HFFc6 (cell line): ENCODE data around the gene GMPPB. TPM values are rescaled to one million over a fixed set of nuclear protein-coding genes. Genes with fewer than 3 reads are reported as not detected.

ENCODE experiments used
- DNase-seq: peaks from one replicate; pipeline ENCODE4 v3.0.0-alpha.2; 2018
- H3K27ac Mint-ChIP-seq: 2 replicates; pipeline ENCODE4 v1.8.0; 2020; ENCODE audit warnings: mild to moderate bottlenecking, mixed read lengths
- H3K27me3 Mint-ChIP-seq: 2 replicates; pipeline ENCODE4 v1.8.0; 2021; ENCODE audit warnings: mild to moderate bottlenecking, moderate library complexity, mixed read lengths; ENCODE audit not compliant: insufficient read depth
- H3K36me3 Mint-ChIP-seq: 2 replicates; pipeline ENCODE4 v1.8.0; 2021; ENCODE audit warnings: low read depth, mixed read lengths
- H3K4me1 Mint-ChIP-seq: 2 replicates; pipeline ENCODE4 v1.8.0; 2020; ENCODE audit warnings: low read depth, mixed read lengths
- H3K4me3 Mint-ChIP-seq: 2 replicates; pipeline ENCODE4 v1.8.0; 2020; ENCODE audit warnings: mild to moderate bottlenecking, moderate library complexity, mixed read lengths
- H3K9me3 Mint-ChIP-seq: 2 replicates; pipeline ENCODE4 v1.8.0; 2020; ENCODE audit warnings: mild to moderate bottlenecking, mixed read lengths
- CTCF ChIP-seq: fragments of 200-600 bp; sonication (generic); IDR thresholded peaks from 2 replicates; pipeline ENCODE4 v1.5.0; 2021; ENCODE audit warnings: antibody characterized with exemption, mild to moderate bottlenecking
- total RNA-seq, 6 experiments: library from RNA; stranded (reverse); fragmentation: NEBNext Ultra II Directional; extraction: Animal tissue kit (Norgen Biotek cat#: 25700); gene quantifications; 2 replicates in 1 of 6; 3 replicates in 5 of 6; pipeline ENCODE4 v1.2.3, GENCODE V29; 2021

The GMPPB gene
- total RNA-seq, 6 experiments from 2014 or later = 30.5 to 39.4 (median 34.8) TPM

GRCh38 chr3:49683162-49683561, 40.6 kb downstream of the GMPPB start:
- no peak for DNase-seq
- Mint-ChIP-seq H3K9me3 (no peaks in the 10 kb centered on the region), H3K4me3 (no peak overlapping the region), H3K36me3 (peaks cover 8% of the 10 kb centered on the region), H3K27ac (no peak overlapping the region), H3K27me3 (peaks cover 2% of the 10 kb centered on the region), H3K4me1 (no peaks in the 10 kb centered on the region)
- TF ChIP-seq CTCF = no peak

- H3K36me3 Mint-ChIP-seq = peaks cover 14% of the 10 kb centered on the region
- no peaks in the 10 kb centered on the region for H3K4me1 Mint-ChIP-seq
- no peak overlapping the region for H3K4me3 Mint-ChIP-seq
- no peak for DNase-seq
- peaks cover 2% of the 10 kb centered on the region; the same call in 1 of the 2 replicates for H3K27me3 Mint-ChIP-seq
- no peaks in the 10 kb centered on the region for H3K9me3 Mint-ChIP-seq
- TF ChIP-seq CTCF = no peak
- H3K27ac Mint-ChIP-seq = no peak overlapping the region
Observed at GRCh38 chr3:49681543-49681942, 42.2 kb downstream of the GMPPB start.

- H3K36me3 Mint-ChIP-seq = peaks cover 16% of the 10 kb centered on the region
- peaks cover 2% of the 10 kb centered on the region; the same call in 1 of the 2 replicates for H3K27me3 Mint-ChIP-seq
- H3K27ac Mint-ChIP-seq = no peak overlapping the region
- no peak overlapping the region for H3K4me3 Mint-ChIP-seq
- no peaks in the 10 kb centered on the region for H3K4me1 Mint-ChIP-seq
- H3K9me3 Mint-ChIP-seq = no peaks in the 10 kb centered on the region
- DNase-seq = no peak
- TF ChIP-seq CTCF = no peak
Observed at GRCh38 chr3:49681232-49681522, 42.6 kb downstream of the GMPPB start.

- Mint-ChIP-seq H3K4me3 (no peak overlapping the region), H3K4me1 (no peaks in the 10 kb centered on the region; the same call in 1 of the 2 replicates), H3K9me3 (no peaks in the 10 kb centered on the region), H3K27ac (no peak overlapping the region), H3K27me3 (peaks cover 2% of the 10 kb centered on the region; the same call in 1 of the 2 replicates), H3K36me3 (peaks cover 16% of the 10 kb centered on the region)
- no peak for TF ChIP-seq CTCF
- DNase-seq = no peak
Observed at GRCh38 chr3:49680493-49681231, 43.1 kb downstream of the GMPPB start.

- peaks cover 2% of the 10 kb centered on the region; the same call in 1 of the 2 replicates for H3K27me3 Mint-ChIP-seq
- H3K27ac Mint-ChIP-seq = no peak overlapping the region
- peaks cover 22% of the 10 kb centered on the region for H3K4me1 Mint-ChIP-seq
- H3K36me3 Mint-ChIP-seq = peaks cover 11% of the 10 kb centered on the region
- H3K9me3 Mint-ChIP-seq = no peaks in the 10 kb centered on the region
- DNase-seq = no peak
- H3K4me3 Mint-ChIP-seq = no peak overlapping the region
- TF ChIP-seq CTCF = no peak
Observed at GRCh38 chr3:49675912-49676311, 47.8 kb downstream of the GMPPB start.
